IPS-11a (cell line): ENCODE results near the gene LARP4B.

Source experiments
- H3K4me3 ChIP-seq: one replicate; pipeline ENCODE4 v1.5.1; 2013; ENCODE audit warnings: low read depth, low read length, control low read depth

Gene LARP4B

DNA sequence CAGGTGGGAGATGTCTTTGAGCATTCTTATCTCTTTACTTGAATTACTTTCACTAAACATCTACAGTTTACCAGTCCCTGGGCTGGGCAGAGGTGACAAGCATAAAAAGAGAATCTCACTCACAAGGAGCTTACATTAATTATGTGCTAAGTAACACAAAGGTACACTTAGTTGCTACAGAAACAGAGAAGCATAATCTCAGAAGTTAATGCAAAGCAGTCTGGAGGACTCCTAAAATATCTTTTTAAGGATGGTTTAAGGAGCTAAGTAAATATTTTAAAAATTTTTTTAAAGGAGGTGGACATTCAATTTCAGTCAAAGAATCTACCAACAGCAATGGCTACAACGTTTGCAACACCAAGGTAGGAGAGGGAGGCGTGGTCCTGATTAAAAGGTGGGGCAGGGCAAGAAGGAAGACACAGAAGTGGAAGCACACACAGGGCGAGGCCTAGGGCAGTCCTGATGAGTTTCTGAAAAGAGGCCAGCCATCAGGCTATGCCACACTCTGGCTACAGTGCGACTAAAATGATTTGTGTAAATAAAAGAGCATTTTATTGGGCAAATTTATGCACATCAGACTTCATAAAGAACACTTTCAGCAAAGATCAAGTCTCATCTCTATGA lies 5.3 kb downstream of the LARP4B start:
- H3K4me3 ChIP-seq: no peak overlapping the region

DNA sequence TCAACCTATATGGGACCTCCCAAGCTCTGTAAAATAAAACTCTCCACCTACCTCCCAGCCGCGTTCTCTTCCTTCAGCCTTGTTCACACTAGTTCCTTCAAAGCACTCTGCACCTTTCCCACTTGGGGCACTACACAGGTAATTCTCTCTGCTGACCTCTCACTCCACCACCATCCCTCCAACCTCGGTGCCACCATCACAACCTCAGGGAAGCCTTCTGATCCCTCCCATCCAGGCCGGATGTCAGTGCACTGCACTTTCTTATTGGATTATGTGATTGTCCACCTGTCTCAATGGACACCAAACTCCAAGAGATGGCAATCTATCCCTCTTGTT lies 7.0 kb downstream of the LARP4B start:
- no peak overlapping the region for H3K4me3 ChIP-seq

DNA sequence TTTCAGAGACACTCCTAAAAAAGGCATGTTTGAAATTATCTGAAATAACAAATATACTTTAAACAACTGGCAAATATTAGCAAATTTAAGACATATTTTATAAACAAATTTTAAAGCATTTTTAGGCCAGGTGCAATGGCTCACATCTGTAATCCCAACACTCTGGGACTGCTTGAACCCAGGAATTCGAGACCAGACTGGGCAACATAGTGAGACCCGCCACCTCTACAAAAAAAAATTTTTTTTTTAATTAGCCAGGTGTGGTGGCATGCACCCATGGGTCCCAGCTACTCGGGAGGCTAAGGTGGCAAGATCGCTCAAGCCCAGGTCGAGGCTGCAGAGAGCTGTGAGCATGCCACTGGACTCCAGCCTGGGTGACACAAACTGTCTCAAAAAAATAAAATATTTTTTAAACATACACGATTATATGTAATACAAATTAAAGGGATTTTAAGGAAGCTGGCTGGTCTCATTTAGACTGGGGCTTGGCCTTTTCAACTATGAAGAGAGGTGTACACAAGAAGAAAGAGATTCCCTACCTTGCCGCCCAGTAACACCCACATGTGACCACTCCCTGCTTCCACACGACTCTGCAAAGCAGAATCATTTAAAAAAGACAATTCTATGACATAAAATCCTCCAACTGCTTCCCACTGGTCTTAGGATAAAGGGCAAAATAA lies 7.5 kb downstream of the LARP4B start:
- H3K4me3 ChIP-seq: no peak overlapping the region

DNA sequence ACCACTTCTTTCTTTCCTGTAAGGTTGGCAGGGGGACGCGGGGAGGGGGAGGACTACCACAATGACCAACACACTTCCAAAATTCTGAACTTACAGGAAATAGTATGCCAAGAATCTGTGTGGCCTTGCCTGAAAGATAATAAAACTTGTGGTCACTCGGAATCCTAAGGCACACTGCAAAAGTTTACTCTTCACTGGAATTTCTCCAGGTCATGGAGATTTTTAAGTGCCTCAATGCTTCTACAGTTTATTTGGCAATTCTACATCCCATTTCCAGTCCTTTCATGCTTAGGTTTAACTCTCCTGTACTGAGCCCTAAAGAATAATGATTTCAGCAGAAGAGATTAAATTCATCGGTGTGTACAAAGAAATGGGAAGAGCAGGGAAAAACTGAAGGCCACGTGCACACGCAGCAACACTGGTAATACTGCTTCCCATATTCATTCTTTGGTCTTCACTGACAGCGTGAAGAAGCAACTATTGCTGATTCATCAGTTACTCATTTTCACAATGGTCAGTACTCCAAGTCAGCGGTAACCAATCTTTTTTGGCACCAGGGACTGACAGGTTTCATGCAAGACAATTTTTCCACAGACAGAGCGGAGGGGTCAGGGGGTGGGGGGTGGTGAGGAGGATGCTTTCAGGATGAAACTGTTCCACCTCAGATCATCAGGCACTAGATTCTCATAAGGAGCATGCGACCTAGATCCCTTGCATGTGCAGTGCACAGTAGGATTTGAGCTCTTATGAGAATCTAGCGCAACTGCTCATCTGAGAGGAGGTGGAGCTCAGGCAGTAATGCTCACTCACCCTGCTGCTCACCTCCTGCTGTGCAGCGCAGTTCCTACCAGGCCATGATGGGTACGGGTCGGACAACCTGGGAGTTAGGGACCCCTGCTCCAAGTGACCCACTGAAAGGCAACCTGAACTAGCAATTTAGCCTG lies 9.8 kb downstream of the LARP4B start:
- no peak overlapping the region for H3K4me3 ChIP-seq

DNA sequence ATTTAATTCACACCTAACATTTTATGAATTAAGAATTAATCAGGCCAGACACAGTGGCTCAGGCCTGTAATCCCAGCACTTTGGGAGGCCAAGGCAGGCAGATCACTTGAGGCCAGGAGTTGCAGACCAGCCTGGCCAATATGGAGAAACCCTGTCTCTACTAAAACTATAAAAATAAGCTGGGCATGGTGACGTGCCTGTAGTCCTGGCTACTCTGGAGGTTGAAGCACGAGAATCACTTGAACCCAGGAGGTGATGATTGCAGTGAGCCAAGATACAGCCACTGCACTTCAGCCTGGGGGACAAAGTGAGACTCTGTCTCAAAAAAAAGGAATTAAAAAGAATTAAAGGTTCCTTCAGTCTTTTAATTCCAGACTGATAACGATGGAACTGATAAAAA lies 11.1 kb downstream of the LARP4B start:
- no peak overlapping the region for H3K4me3 ChIP-seq

DNA sequence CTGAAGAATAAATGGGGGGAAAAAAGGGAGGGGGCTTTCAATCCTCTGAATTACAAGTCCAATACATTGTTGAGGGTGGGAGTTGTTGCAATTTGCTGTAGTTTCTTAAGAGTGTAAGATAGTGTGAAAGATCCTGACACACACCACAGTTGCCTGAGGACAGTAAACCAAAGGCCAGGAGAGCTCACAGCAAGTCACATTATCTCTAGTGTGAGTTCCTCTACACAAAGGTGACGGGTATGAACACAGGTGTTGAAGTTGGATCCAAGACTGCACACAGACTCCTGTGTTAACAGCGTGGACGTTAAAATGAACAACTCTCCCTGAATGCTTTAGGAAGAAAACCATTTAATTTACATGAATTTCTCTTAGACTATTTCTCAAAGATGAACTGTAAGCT lies 12.0 kb downstream of the LARP4B start:
- no peak overlapping the region for H3K4me3 ChIP-seq

DNA sequence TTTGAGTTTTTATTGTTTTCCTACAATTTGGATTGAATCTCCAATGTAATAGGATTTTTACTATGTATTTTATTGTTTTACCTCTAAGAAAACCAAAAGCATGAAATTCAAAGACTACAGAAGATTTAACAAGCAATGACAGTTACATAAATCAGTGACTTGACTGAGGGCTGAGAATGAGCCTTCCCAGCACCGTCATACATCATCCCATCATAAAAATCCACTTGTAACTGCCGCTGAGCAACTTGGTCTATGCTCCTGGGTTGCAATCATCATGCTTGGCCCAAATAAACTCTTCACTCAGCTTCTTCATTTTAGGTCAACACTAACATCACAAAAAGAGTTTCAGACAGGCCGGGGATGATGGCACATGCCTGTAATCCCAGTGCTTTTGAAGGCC lies 13.5 kb downstream of the LARP4B start:
- H3K4me3 ChIP-seq: no peak overlapping the region

DNA sequence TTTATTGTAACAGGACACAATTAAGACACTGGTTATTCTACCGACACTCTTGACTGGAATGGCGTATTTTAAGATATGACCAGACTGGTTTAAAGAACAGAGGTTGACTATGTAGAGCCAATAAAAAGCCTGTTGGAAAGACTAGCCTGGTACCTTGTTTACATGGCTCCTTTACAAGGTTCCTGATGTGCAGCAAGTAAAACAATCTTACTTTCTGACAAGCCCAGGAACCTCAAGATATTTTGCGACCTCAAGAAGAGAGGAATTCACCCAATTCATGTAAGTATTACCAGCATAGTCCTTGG lies 14.1 kb downstream of the LARP4B start:
- no peak overlapping the region for H3K4me3 ChIP-seq

DNA sequence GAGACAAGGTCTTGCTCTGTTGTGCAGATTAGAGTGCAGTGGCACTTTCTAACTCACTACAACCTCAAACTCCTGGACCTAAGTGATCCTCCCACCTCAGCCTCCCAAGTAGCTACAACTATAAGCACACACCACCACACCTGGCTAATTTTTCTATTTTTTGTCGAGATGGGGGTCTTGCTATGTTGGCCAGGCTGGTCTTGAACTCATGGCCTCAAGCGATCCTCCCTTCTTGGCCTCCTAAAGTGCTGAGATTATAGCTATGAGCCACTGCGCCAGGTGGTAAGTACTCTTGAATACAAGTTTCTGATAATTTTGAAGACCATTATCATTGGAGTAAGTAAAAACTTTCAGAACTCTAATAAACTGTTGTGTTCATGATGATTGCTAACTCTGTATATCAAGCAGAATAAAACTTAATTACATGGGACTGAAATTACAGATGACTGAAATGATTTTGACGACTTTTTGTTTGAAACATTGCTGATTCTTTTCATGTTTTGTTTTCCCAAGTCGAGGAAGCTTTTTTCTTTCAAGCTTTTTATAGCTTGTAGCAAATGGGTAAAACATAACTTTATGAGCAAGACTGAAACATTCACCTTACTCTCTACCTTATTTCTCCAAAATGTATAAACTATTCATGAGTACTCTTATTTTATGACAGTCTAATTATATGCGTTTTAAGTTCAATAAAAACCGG lies 14.6 kb downstream of the LARP4B start:
- H3K4me3 ChIP-seq: no peak overlapping the region

DNA sequence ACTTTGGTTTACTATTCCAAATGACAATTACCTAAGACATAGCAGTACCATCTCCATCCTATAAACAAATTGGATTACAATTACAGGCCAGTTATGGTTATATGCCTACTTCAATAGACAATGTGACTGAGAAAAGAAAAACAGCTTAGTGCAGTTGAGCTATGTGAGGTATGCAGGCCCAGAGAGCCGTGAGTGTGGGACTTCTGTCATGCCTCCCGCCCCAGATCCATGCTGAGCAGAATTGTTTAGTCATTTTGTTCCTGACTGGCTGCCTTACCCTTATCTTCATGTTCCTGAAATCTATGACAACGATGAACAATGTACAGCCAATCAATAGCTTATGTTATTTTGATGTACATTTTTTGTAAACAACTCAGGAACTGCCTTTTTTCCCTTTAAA lies 21.7 kb downstream of the LARP4B start:
- no peak overlapping the region for H3K4me3 ChIP-seq

DNA sequence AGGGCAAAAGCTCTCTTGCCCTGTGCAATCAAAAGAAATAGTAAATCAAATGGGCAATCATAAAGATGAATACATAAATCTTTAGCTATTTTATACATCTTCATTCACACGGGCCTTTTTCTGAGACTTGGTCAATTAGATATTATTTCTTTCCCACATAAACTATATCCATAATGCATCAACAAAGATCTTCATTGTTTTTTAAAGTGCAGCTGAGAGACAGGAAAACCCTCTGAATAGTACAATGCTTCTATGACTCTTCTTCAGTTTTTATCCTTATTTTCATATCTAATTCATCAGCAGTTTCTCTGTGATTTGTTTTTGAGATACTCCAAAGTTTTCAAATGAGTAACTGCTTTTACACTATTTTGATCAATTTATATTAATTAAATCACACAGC lies 25.5 kb downstream of the LARP4B start:
- H3K4me3 ChIP-seq: no peak overlapping the region

DNA sequence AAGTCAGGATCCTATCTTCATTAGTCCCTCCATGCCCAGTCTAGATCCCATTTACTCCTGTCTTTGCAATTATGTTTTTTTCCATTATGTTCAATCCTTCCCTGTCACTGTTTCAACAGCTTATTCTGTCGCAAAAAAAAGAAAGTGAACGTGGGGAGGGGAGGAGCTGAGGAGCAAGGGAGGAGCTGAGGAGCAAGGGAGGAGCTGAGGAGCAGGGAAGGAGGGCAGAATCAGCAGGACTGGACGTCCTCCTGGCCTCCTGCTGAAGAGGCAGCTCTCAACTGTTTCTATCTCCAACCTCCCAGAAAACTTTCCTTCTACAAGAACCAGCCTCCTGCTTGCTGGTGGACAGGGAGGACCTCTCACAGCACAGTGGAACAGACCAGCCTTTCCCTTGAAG lies 26.0 kb downstream of the LARP4B start:
- no peak overlapping the region for H3K4me3 ChIP-seq

DNA sequence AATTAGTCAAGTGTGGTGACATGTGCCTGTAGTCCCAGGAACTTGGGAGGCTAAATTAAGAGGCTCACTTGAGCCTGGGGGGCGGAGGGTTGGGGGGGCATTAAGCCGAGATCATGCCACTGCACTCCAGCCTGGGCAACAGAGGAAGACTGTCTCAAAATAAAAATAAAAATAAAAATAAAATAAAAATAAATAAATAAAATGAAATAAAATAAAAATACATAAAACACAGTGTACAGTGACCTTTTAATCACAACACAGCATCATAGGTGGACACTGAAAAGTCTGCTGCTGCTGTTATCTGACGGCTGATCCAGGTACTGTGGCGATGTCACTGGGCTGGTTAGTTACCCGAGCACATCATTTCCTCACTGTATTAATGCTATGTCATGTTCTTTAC lies 27.1 kb downstream of the LARP4B start:
- H3K4me3 ChIP-seq: no peak overlapping the region

DNA sequence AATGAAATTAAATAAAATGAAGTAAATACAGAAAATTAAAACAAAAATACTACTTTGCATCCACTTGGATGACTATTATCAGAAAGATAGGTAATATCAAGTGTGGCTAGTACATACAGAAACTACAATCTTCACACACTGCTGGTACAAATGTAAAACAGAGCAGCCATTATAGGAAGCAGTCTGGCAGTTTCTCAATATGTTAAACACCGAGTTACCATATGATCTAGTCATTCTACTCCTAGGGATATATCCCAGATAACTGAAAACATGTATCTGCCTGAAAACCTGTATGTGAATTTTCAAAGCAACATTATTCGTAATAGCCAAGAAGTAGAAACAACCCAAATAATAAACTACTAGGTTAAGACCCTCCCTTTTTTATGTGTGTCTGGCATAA lies 33.4 kb downstream of the LARP4B start:
- H3K4me3 ChIP-seq: no peak overlapping the region

DNA sequence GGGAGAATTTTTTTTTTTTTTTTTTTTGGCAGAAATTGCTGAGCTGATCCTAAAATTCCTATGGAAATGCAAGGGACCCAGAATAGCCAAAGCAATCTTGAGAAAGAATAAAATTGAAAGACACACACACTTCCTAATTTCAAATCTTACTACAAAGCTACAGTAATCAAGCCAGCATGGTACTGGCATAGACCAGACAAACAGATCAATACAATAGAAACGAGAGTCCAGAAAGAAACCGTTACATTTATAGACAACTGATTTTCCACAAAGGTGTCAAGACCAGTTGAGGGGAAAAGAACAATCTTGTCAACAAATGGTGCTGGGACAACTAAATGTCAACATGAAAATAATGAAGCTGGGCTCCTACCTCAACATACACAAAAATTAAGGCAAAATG lies 34.5 kb downstream of the LARP4B start:
- H3K4me3 ChIP-seq: no peak overlapping the region

DNA sequence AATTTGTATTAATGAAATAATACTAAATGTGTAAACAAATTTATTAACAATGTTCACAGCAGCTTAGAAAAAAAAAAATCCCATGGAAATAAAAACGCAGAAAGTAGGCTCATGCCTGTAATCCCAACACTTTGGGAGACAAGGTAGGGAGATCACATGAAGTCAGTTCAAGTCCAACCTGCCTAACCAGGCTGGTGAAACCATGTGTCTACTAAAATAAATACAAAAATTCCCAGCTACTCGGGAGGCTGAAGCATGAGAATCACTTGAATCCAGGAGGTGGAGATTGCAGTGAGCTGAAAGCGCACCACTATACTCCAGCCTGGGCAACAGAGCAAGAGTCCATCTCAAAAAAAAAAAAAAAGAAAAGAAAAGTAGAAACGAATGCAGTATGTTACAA lies 36.2 kb downstream of the LARP4B start:
- H3K4me3 ChIP-seq: no peak overlapping the region

DNA sequence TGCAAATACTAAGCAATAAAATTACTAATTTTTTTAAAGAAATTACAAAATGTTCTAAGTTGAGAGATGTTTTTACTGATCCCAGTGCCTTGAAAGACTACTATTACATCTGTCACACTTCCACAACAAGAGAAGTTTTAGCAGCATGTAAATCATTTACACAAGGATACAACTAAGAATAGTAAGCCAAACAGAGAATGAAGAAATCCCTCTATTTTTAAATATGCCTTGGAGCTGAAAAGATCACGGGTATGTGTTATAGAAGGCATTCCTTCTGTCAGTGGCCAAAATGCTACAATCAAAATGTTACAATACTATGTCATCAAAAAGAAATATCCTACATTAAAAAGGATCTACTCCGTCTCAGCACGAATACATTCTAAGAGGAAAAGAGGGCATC lies 52.6 kb downstream of the LARP4B start:
- no peak overlapping the region for H3K4me3 ChIP-seq

DNA sequence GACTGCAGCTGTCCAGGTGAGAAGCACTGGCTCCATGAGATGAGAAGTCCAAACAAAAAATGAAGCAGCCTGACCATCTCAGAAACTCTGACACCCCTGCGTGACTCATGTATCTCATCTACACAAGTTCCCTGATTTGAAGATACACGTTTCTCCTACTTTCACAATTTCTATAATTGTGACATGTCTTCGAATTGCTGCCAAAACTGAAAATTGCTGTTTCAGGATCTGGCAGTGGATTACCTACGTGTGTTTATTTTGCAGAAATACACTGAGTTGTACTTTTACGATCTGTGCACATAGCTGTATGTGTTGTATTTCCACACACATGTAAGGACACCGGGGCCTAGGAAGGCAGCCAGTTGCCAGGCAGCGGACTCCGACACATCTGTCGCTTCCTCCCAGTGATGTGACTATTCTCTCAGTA lies 53.2 kb downstream of the LARP4B start:
- no peak overlapping the region for H3K4me3 ChIP-seq

DNA sequence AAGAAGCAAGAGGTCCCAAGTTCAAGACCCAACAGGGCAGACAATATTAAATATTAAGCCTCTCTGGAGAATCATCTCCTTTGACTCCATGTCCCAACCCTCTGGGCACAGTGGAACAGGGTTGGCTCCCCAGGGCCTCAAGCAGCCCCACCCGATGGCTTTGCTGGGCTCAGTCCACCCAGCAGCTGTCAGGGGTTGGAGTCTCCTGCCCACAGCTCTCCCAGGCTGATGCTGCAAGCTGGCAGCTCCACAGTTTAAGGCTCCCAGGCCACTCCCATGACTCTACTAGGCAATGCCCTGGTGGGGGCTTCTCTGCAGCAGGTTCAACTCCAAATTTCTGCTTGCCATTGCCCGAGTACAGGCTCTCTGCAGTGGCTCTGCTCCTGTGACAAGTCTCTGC lies 55.1 kb downstream of the LARP4B start:
- no peak overlapping the region for H3K4me3 ChIP-seq

DNA sequence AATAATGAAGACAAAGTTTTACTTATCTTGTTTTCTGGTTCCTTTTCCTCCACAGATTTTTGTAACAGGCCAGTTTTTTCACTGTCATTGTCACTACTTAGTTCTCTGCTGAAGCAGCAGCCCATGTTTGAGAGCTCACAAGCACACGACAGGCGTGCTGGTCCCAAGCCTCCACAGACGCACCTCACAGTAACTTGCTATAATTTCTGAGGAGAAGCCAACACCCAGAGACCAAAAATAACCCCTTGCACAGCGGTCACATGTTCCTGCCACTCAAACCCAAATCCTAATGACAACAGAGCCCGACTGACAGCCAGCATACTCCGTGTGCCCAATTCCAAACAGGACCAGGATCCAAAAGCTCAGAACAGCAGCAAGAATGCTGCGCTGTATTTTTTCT lies 58.5 kb downstream of the LARP4B start:
- H3K4me3 ChIP-seq: no peak overlapping the region

DNA sequence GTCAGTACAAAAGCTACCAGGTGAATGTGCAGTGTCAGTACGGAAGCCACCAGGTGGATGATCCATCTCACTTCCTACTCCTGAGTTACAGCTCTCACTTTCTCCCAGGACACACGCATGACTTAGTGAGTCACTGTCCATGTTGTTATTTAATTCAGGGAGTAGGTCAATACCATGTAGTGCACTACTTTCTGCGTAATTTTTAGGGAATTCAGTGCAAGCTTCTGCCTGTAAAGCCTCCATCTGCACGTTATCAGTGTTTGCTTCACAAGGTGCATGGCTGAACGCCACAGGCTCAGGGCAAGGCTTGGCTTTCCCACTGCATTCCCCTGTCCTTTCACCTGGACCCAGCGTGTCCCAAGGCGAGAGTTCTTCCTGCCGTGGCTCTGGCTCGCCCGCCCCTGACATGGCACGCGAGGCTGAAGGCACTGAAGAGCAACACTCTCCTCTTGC lies 59.5 kb downstream of the LARP4B start:
- H3K4me3 ChIP-seq: no peak overlapping the region
